Upper lobe of left lung (tissue), 4 donors: ENCODE results near the gene CRACDL.

Source experiments
- POLR2A ChIP-seq, 4 donors: fragments of 450-650 bp; IDR thresholded peaks; one replicate each; pipeline ENCODE4 v1.5.1; 2016 to 2017; ENCODE audit warnings: antibody characterized with exemption in 4 of 4, mild to moderate bottlenecking in 2 of 4
- TF ChIP-seq, protein P1 (sequence below), 6 experiments: fragments of 450-650 bp in 4 of 6; fragments of 200-600 bp in 2 of 6; sonication (generic) in 2 of 6; IDR thresholded peaks; one replicate each; pipeline ENCODE4 v1.5.1; 2016 to 2019; ENCODE audit warnings: antibody characterized with exemption in 6 of 6

DNA sequence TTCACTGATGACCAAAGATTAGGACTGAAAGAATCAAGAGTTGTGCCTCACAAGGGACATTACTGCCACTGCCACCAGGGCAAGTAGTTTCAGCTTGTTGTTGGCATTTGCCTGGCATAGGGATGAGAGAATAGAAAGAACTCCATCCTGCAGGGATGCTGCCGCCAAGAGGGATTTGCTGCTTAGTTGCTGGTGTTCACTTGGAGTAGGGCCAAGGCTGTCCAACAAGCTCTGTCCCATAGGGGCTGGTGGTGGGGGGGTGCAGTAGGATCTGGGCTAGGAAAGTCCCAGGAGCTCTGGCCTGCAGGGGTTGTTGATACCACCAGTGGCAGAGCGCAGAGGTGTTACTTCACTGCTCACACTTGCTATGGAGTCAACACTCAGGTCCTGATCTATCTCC is 120.2 kb downstream of the CRACDL start:
- TF ChIP-seq, protein P1, sequence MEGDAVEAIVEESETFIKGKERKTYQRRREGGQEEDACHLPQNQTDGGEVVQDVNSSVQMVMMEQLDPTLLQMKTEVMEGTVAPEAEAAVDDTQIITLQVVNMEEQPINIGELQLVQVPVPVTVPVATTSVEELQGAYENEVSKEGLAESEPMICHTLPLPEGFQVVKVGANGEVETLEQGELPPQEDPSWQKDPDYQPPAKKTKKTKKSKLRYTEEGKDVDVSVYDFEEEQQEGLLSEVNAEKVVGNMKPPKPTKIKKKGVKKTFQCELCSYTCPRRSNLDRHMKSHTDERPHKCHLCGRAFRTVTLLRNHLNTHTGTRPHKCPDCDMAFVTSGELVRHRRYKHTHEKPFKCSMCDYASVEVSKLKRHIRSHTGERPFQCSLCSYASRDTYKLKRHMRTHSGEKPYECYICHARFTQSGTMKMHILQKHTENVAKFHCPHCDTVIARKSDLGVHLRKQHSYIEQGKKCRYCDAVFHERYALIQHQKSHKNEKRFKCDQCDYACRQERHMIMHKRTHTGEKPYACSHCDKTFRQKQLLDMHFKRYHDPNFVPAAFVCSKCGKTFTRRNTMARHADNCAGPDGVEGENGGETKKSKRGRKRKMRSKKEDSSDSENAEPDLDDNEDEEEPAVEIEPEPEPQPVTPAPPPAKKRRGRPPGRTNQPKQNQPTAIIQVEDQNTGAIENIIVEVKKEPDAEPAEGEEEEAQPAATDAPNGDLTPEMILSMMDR (IDR thresholded peaks at IDR 0.05): no peak
- no peak for TF ChIP-seq POLR2A (IDR thresholded peaks at IDR 0.05)
